HepG2 (cell line): Measurements from ENCODE around the gene GPBAR1. TPM values are rescaled to one million over a fixed set of nuclear protein-coding genes. Genes with fewer than 3 reads are reported as not detected.

Experiments used
- EHMT2 ChIP-seq: fragments of 200-600 bp; sonication (generic); IDR thresholded peaks from 2 replicates; pipeline ENCODE4 v1.7.0; 2017; ENCODE audit warnings: antibody characterized with exemption, low read depth, low read length, borderline replicate concordance
- GABPB1 ChIP-seq: IDR thresholded peaks from 2 replicates; pipeline ENCODE4 v1.6.1; 2016; ENCODE audit warnings: mild to moderate bottlenecking, missing genetic modification reagents, moderate library complexity, missing compliant biosample characterization
- GATAD1 ChIP-seq: IDR thresholded peaks from 2 replicates; pipeline ENCODE4 v1.6.1; 2016; ENCODE audit warnings: missing genetic modification reagents, missing compliant biosample characterization
- HNF4A ChIP-seq: sonication (generic); formaldehyde crosslinking; IDR thresholded peaks from 2 replicates; pipeline ENCODE4 v1.4.0; 2020; ENCODE audit warnings: missing genetic modification reagents
- KDM4B ChIP-seq: sonication (generic); formaldehyde crosslinking; IDR thresholded peaks from 2 replicates; pipeline ENCODE4 v1.4.0; 2020; ENCODE audit warnings: missing genetic modification reagents
- KDM6A ChIP-seq: IDR thresholded peaks from 2 replicates; pipeline ENCODE4 v1.6.1; 2016; ENCODE audit warnings: low read depth
- KLF9 ChIP-seq: IDR thresholded peaks from 2 replicates; pipeline ENCODE4 v1.6.1; 2016; ENCODE audit warnings: low read depth
- NFE2 ChIP-seq: sonication (generic); formaldehyde crosslinking; IDR thresholded peaks from 2 replicates; pipeline ENCODE4 v1.4.0; 2020; ENCODE audit warnings: missing genetic modification reagents
- POLR2AphosphoS5 ChIP-seq: IDR thresholded peaks from 2 replicates; pipeline ENCODE4 v1.6.1; 2012; ENCODE audit warnings: low read depth, low read length
- RBM22 ChIP-seq: fragments of 200-400 bp; formaldehyde crosslinking; optimal IDR thresholded peaks from 2 replicates; pipeline ENCODE3; 2017; ENCODE audit warnings: mild to moderate bottlenecking, low read length, moderate library complexity
- SIX1 ChIP-seq: sonication (generic); formaldehyde crosslinking; IDR thresholded peaks from 2 replicates; pipeline ENCODE4 v1.4.0; 2020; ENCODE audit warnings: missing genetic modification reagents, borderline replicate concordance
- SYNCRIP ChIP-seq: fragments of 200-400 bp; formaldehyde crosslinking; IDR thresholded peaks from 2 replicates; pipeline ENCODE4 v1.6.1; 2018; ENCODE audit warnings: mild to moderate bottlenecking, low read depth, low read length; ENCODE audit not compliant: insufficient read depth
- TBL1XR1 ChIP-seq: fragments of 150-350 bp; IDR thresholded peaks from 2 replicates; pipeline ENCODE4 v1.6.1; 2014; ENCODE audit warnings: borderline replicate concordance, low read length; ENCODE audit not compliant: partially characterized antibody
- TBX2 ChIP-seq: sonication (generic); formaldehyde crosslinking; IDR thresholded peaks from 2 replicates; pipeline ENCODE4 v1.5.0; 2020; ENCODE audit warnings: missing genetic modification reagents, mild to moderate bottlenecking, borderline replicate concordance
- TCF7 ChIP-seq: sonication (generic); IDR thresholded peaks from 2 replicates; pipeline ENCODE4 v1.6.1; 2016; ENCODE audit warnings: antibody characterized with exemption, low read depth
- ZNF256 ChIP-seq: sonication (generic); formaldehyde crosslinking; conservative IDR thresholded peaks from 2 replicates; pipeline ENCODE4 v1.4.0; 2020; ENCODE audit warnings: missing genetic modification reagents
- ZNF367 ChIP-seq: sonication (generic); formaldehyde crosslinking; IDR thresholded peaks from 2 replicates; pipeline ENCODE4 v1.4.0; 2020; ENCODE audit warnings: missing genetic modification reagents, borderline replicate concordance
- ZNF549 ChIP-seq: sonication (generic); formaldehyde crosslinking; IDR thresholded peaks from 2 replicates; pipeline ENCODE4 v1.5.0; 2020; ENCODE audit warnings: missing genetic modification reagents
- polyA plus RNA-seq, 8 experiments: library from polyadenylated mRNA; depleted of rRNA in 3 of 8; stranded (reverse) in 7 of 8; unstranded in 1 of 8; fragments of >200 nt; fragmentation: Illumina TruSeq in 4 of 8; extraction: Trizol in 4 of 8; gene quantifications; 2 replicates each; pipeline versions ENCODE4 v1.2.1 to v1.2.3, GENCODE V29; 2011 to 2016; ENCODE audit warnings: low read depth in 4 of 8, missing spikeins in 1 of 8, mixed read lengths in 1 of 8; ENCODE audit not compliant: insufficient read depth in 1 of 8
- total RNA-seq, 5 experiments: library from RNA; depleted of rRNA; stranded (reverse); fragments of >200 nt; fragmentation: Illumina TruSeq; extraction: Trizol; gene quantifications; 2 replicates each; pipeline ENCODE4 v1.2.3, GENCODE V29; 2016; ENCODE audit warnings: low read depth in 1 of 5
- TF ChIP-seq, protein P1 (sequence below): sonication (generic); formaldehyde crosslinking; IDR thresholded peaks from 2 replicates; pipeline ENCODE4 v1.4.0; 2020; ENCODE audit warnings: mild to moderate bottlenecking, missing genetic modification reagents
- TF ChIP-seq, protein P2 (sequence below): sonication (generic); formaldehyde crosslinking; IDR thresholded peaks from 2 replicates; pipeline ENCODE4 v1.5.0; 2020; ENCODE audit warnings: mild to moderate bottlenecking, missing genetic modification reagents, borderline replicate concordance

The GPBAR1 gene
- total and polyA plus RNA-seq, 2 of the 13 experiments (the other 11 are each of a cell fraction or from before 2014, with no cell fraction given), result 0.05 to 0.09 TPM

DNA sequence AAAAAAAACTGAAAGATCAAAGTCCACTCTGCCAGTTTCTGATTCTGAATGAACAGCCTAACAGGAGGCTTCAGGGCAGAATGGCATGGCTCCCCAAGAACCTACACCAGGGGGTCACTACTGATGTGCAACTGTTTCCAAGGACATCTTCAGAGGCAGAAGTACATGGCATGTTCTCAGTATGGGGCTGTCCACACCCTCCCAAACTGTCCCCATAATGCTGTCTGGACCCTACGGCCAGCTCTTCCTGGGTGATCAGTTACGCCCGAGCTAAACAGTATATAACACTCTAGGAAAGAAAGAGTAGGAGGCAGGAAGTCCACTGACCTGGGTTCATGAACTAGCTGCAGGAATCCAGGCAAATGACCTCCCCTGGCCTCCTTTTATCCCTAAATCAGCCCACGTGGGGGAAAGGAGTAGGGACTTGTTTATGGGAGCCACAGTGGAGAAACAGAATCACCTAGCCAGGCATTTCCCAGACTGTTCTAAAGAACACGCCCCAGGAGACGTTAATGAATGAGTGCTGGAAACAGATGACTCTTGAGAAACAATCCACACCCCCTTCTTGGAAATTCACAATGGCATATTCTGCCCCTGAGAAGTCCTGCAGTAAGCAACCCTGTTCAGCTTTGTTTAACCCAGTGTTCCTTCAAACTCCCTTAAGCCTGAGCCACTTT is 29.0 kb downstream of the GPBAR1 start (continued):
- TF ChIP-seq, protein P1, sequence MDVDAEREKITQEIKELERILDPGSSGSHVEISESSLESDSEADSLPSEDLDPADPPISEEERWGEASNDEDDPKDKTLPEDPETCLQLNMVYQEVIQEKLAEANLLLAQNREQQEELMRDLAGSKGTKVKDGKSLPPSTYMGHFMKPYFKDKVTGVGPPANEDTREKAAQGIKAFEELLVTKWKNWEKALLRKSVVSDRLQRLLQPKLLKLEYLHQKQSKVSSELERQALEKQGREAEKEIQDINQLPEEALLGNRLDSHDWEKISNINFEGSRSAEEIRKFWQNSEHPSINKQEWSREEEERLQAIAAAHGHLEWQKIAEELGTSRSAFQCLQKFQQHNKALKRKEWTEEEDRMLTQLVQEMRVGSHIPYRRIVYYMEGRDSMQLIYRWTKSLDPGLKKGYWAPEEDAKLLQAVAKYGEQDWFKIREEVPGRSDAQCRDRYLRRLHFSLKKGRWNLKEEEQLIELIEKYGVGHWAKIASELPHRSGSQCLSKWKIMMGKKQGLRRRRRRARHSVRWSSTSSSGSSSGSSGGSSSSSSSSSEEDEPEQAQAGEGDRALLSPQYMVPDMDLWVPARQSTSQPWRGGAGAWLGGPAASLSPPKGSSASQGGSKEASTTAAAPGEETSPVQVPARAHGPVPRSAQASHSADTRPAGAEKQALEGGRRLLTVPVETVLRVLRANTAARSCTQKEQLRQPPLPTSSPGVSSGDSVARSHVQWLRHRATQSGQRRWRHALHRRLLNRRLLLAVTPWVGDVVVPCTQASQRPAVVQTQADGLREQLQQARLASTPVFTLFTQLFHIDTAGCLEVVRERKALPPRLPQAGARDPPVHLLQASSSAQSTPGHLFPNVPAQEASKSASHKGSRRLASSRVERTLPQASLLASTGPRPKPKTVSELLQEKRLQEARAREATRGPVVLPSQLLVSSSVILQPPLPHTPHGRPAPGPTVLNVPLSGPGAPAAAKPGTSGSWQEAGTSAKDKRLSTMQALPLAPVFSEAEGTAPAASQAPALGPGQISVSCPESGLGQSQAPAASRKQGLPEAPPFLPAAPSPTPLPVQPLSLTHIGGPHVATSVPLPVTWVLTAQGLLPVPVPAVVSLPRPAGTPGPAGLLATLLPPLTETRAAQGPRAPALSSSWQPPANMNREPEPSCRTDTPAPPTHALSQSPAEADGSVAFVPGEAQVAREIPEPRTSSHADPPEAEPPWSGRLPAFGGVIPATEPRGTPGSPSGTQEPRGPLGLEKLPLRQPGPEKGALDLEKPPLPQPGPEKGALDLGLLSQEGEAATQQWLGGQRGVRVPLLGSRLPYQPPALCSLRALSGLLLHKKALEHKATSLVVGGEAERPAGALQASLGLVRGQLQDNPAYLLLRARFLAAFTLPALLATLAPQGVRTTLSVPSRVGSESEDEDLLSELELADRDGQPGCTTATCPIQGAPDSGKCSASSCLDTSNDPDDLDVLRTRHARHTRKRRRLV, result no peak
- TF ChIP-seq KDM4B (CRISPR knock-in tag), result no peak
- no peak for TF ChIP-seq TBL1XR1
- TF ChIP-seq, protein P2, sequence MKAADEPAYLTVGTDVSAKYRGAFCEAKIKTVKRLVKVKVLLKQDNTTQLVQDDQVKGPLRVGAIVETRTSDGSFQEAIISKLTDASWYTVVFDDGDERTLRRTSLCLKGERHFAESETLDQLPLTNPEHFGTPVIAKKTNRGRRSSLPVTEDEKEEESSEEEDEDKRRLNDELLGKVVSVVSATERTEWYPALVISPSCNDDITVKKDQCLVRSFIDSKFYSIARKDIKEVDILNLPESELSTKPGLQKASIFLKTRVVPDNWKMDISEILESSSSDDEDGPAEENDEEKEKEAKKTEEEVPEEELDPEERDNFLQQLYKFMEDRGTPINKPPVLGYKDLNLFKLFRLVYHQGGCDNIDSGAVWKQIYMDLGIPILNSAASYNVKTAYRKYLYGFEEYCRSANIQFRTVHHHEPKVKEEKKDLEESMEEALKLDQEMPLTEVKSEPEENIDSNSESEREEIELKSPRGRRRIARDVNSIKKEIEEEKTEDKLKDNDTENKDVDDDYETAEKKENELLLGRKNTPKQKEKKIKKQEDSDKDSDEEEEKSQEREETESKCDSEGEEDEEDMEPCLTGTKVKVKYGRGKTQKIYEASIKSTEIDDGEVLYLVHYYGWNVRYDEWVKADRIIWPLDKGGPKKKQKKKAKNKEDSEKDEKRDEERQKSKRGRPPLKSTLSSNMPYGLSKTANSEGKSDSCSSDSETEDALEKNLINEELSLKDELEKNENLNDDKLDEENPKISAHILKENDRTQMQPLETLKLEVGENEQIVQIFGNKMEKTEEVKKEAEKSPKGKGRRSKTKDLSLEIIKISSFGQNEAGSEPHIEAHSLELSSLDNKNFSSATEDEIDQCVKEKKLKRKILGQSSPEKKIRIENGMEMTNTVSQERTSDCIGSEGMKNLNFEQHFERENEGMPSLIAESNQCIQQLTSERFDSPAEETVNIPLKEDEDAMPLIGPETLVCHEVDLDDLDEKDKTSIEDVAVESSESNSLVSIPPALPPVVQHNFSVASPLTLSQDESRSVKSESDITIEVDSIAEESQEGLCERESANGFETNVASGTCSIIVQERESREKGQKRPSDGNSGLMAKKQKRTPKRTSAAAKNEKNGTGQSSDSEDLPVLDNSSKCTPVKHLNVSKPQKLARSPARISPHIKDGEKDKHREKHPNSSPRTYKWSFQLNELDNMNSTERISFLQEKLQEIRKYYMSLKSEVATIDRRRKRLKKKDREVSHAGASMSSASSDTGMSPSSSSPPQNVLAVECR (CRISPR knock-in tag), result peak; percentile 69; the same call in 1 of the 2 replicates
- TF ChIP-seq GATAD1 (CRISPR knock-in tag), result no peak
- TF ChIP-seq RBM22, result peak; percentile 70
- TF ChIP-seq EHMT2, result 0 out of 2 replicates have a peak, but pooled peaks have one; percentile 45
- TF ChIP-seq TCF7, result no peak
- TF ChIP-seq ZNF256 (CRISPR knock-in tag), result no peak
- TF ChIP-seq ZNF367 (CRISPR knock-in tag), result 0 out of 2 replicates have a peak, but pooled peaks have one; percentile 56
- TF ChIP-seq KDM6A (CRISPR knock-in tag), result 0 out of 2 replicates have a peak, but pooled peaks have one; percentile 8
- TF ChIP-seq SIX1 (CRISPR knock-in tag), result peak; percentile 13; the same call in 1 of the 2 replicates
- TF ChIP-seq HNF4A, result peak; percentile 85
- peak; percentile 30; the same call in 1 of the 2 replicates for TF ChIP-seq GABPB1
- 0 out of 2 replicates have a peak, but pooled peaks have one; percentile 52 for TF ChIP-seq ZNF549 (CRISPR knock-in tag)
- peak; percentile 53; the same call in 1 of the 2 replicates for TF ChIP-seq TBX2
- no peak for TF ChIP-seq KLF9 (CRISPR knock-in tag)
- TF ChIP-seq POLR2AphosphoS5, result peak; percentile 45
- no peak for TF ChIP-seq SYNCRIP
- no peak for TF ChIP-seq NFE2 (CRISPR knock-in tag)
